HFF-Myc (cell line): ENCODE results near the gene GLB1L.

ENCODE experiments used
- DNase-seq: peaks from one replicate; pipeline ENCODE4 v3.0.0-alpha.2; 2011; ENCODE audit warnings: low read depth; ENCODE audit errors: extremely low read depth
- H3K4me3 ChIP-seq: replicated peaks from 2 replicates; pipeline ENCODE4 v1.5.1; 2011; ENCODE audit warnings: low read depth, mild to moderate bottlenecking, control low read depth, low read length
- TF ChIP-seq, protein P1 (sequence below): IDR thresholded peaks from 2 replicates; pipeline ENCODE4 v1.5.1; 2012; ENCODE audit warnings: mild to moderate bottlenecking, low read depth, low read length, control low read depth; ENCODE audit errors: missing control alignments

The GLB1L gene

DNA sequence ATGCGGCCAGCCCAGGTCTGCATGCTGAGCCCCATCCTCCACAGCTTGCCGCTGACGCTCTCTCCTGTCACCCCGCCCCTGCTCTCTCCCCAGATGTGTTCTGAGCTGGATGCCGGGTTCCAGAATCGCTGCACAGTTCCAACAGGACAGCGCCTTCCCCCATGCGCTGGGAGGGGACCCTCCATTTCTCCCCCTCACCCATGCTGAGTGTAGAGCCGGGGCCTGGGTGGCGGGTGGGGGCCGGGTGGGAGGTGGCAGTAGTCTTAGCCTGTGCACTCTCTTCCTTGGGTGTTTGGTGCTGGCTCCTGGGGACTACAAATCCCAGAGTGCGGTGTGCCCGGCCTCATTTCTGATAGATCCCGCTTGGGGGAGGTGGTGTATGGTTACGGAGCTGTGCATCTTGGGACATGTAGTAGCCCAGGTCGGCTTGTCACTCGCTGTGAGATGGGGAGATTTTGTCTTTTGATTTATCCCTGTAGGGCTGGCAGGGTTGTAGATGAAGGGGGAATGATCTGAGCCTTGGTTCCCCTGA is 40.7 kb upstream of the GLB1L start:
- 0 out of 2 replicates have a peak overlapping the region, but pooled peaks have one; percentile 7 for H3K4me3 ChIP-seq
- TF ChIP-seq, protein P1, sequence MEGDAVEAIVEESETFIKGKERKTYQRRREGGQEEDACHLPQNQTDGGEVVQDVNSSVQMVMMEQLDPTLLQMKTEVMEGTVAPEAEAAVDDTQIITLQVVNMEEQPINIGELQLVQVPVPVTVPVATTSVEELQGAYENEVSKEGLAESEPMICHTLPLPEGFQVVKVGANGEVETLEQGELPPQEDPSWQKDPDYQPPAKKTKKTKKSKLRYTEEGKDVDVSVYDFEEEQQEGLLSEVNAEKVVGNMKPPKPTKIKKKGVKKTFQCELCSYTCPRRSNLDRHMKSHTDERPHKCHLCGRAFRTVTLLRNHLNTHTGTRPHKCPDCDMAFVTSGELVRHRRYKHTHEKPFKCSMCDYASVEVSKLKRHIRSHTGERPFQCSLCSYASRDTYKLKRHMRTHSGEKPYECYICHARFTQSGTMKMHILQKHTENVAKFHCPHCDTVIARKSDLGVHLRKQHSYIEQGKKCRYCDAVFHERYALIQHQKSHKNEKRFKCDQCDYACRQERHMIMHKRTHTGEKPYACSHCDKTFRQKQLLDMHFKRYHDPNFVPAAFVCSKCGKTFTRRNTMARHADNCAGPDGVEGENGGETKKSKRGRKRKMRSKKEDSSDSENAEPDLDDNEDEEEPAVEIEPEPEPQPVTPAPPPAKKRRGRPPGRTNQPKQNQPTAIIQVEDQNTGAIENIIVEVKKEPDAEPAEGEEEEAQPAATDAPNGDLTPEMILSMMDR = no peak
- DNase-seq = no peak

DNA sequence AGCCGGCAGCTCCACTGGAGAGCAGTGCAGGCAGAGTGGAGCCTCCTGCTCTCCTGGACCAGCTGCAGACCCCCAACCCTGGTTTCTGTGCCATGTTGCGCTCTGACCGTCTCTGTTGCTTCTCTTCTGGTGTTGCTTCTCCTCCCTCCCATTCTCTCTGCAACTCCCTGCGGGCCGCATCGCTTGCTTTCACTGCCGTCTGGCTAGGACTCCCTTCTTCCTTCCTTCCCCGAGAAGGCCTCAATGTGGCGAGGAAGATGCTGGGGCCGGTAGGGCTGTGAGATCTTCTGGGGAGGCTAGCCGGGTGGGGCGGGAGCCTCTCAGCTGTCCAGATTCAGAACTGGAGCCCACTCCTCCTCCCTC is 40.1 kb upstream of the GLB1L start:
- 0 out of 2 replicates have a peak overlapping the region, but pooled peaks have one; percentile 7 for H3K4me3 ChIP-seq
- DNase-seq = no peak
- TF ChIP-seq, protein P1 = no peak

DNA sequence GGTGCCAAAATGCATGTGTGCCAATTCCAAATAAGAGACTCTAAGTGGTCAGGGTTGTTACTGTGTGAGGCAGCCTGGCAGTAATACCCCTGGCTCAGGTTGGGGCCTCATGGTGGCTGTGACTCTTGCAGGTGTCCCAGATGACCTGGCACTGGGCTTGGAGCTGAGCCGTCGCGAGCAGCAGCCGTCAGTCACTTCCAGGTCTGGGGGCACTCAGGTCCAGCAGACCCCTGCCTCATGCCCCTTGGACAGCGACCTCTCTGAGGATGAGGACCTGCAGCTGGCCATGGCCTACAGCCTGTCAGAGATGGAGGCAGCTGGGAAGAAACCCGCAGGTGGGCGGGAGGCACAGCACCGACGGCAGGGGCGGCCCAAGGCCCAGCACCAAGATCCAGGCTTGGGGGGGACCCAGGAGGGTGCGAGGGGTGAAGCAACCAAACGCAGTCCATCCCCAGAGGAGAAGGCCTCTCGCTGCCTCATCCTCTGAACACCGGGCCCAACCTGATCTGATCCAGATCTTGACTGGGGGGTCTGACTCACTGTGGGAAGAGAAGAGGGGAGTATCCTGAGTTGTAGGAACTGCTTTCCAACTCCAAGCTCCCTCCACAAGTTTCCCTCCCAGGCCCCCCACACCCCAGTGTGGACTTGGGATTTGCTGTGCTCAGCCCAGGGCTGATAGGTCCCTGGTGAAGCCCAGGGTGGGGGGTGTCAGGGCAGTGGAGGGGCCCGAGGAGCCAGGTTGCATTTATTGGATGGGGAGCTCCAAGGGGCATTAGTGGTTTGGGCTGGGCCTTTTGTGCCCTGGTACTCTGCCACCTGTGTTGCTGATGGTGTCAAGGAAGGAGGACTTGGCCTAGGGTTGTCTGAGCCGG is 39.5 kb upstream of the GLB1L start:
- DNase-seq = no peak

DNA sequence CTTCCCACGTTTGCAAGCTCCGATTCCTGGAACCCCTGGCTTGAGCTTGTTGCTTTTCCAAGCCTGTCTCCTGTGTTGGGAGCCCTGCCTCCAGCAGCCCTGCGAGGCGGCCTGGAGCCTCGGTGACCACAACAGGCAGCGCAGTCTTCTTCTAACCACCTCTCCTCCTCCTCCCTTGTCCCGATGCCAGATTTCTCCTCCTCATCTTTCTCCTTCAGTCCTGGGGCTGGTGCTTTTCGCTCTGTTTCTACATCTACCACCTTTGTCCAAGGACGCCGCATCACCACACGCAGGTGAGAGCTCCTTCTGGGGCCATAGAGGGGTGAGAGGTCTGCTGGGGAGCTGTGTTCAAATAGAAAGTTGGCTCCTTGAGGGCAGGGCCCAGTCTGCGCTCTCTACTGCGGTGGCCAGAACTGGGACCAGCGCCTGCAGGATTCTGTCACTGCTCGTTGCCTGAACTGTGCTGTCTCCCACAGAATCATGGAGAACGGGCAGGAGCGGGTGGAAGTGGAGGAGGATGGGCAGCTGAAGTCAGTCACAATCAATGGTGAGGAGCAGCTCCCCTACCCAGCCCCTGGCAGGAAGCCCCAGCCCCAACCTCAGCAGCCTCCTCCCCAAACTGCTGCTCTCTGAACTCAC is 37.8 kb upstream of the GLB1L start:
- TF ChIP-seq, protein P1 = no peak
- no peak overlapping the region for H3K4me3 ChIP-seq
- no peak for DNase-seq

More for the DNA sequence above, 39.5 kb upstream of the GLB1L start:
- no peak overlapping the region for H3K4me3 ChIP-seq
- TF ChIP-seq, protein P1 = no peak

DNA sequence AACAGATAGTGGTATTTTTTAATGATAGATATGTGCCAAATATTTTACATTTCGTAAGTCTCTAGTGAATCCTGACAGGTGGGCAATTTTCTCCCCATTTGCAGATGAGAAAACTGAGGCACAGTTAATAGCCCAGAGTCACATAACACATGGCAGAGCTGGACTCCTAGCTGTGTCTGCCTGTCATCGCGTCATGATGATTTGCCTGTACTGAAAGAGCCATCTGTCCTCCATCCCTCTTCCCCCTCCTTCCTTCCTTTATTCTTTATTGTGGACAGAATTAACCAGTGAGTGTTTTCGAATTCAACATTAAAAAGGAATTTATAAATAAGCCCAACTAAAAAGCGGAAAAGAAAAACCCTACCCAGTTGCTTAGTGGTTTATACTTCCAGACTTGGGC is 37.1 kb upstream of the GLB1L start:
- DNase-seq = no peak
- TF ChIP-seq, protein P1 = no peak

DNA sequence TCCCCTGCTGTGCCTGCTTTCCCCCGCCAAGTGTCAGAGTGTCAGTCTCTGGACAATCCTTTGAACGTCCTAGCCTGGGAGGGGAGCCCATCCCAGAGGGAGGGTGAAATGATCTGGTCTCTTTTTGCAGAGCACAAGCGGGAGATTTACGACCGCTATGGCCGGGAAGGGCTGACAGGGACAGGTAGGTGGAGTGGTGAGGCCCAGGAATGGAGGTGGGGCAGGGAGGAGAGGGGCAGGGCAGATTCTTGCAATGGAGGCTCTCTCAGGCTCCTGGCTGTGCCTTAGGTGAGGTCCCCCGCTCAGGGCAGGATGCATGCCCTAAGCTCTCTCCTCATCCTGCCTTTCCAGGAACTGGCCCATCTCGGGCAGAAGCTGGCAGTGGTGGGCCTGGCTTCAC is 36.3 kb upstream of the GLB1L start:
- no peak for DNase-seq
- H3K4me3 ChIP-seq = no peak overlapping the region
- TF ChIP-seq, protein P1 = no peak

More for the DNA sequence above, 37.1 kb upstream of the GLB1L start:
- H3K4me3 ChIP-seq = no peak overlapping the region
